Activated CD8-positive, alpha-beta memory T cell treated with anti-CD3 and anti-CD28 coated beads for 1 hour (primary cell): ENCODE data around the gene EMILIN3.

Experiments used
- DNase-seq, 2 donors: peaks; one replicate each; pipeline ENCODE4 v3.0.0-alpha.2; 2020; ENCODE audit warnings: low read depth in 1 of 2; ENCODE audit errors: extremely low read depth in 1 of 2

Gene EMILIN3

GRCh38 chr20:41365777-41366545 is 657 bp downstream of the EMILIN3 start:
- no peak for DNase-seq

- no peak for DNase-seq
Observed at GRCh38 chr20:41364967-41365765, 1.5 kb downstream of the EMILIN3 start.

- DNase-seq: no peak
Observed at GRCh38 chr20:41364236-41364855, 2.3 kb downstream of the EMILIN3 start.

GRCh38 chr20:41363601-41364000 is 3.0 kb downstream of the EMILIN3 start:
- DNase-seq: no peak

GRCh38 chr20:41362748-41363140 is 3.9 kb downstream of the EMILIN3 start:
- no peak for DNase-seq

- DNase-seq: no peak
Observed at GRCh38 chr20:41361757-41362747, 4.6 kb downstream of the EMILIN3 start.

GRCh38 chr20:41360831-41361756 is 5.5 kb downstream of the EMILIN3 start:
- DNase-seq: no peak

- no peak for DNase-seq
Observed at GRCh38 chr20:41359541-41360011, 7.0 kb downstream of the EMILIN3 start.

GRCh38 chr20:41358717-41359116 is 7.9 kb downstream of the EMILIN3 start:
- DNase-seq: no peak

- no peak for DNase-seq
Observed at GRCh38 chr20:41358230-41358629, 8.4 kb downstream of the EMILIN3 start.

GRCh38 chr20:41357424-41358163 is 9.0 kb downstream of the EMILIN3 start:
- no peak for DNase-seq

- no peak for DNase-seq
Observed at GRCh38 chr20:41356951-41357350, 9.7 kb downstream of the EMILIN3 start.

GRCh38 chr20:41355598-41356203 is 10.9 kb downstream of the EMILIN3 start:
- no peak for DNase-seq

GRCh38 chr20:41355192-41355591 is 11.4 kb downstream of the EMILIN3 start:
- no peak for DNase-seq

- DNase-seq: no peak
Observed at GRCh38 chr20:41353530-41353929, 13.1 kb downstream of the EMILIN3 start.

GRCh38 chr20:41352666-41353065 is 14.0 kb downstream of the EMILIN3 start:
- no peak for DNase-seq

- no peak for DNase-seq
Observed at GRCh38 chr20:41352106-41352505, 14.5 kb downstream of the EMILIN3 start.

GRCh38 chr20:41350408-41350962 is 16.1 kb downstream of the EMILIN3 start:
- DNase-seq: no peak
